Breast epithelium (tissue), 4 donors: ENCODE measurements around the gene ZNF92. TPM values are rescaled to one million over a fixed set of nuclear protein-coding genes. Genes with fewer than 3 reads are reported as not detected.
A peak's percentile ranks its signal among the peaks of the same experiment; 100 is the strongest.
"Not testable (repeated sequence)": the region's sequence is repeated elsewhere in the genome, so short reads cannot be mapped to it uniquely, and the experiment has no call there.

Experiments
- DNase-seq, 2 donors: peaks; one replicate each; pipeline ENCODE4 v3.0.0-alpha.2; 2019; ENCODE audit warnings: low spot score in 2 of 2
- H3K27ac ChIP-seq, 2 donors: fragments of 200-600 bp; sonication (generic) in 1 of 2; one replicate each; pipeline ENCODE4 v1.5.1; 2016 to 2019; ENCODE audit warnings: mild to moderate bottlenecking in 1 of 2
- H3K27me3 ChIP-seq, 2 donors: fragments of 200-600 bp; sonication (generic) in 1 of 2; one replicate each; pipeline versions ENCODE4 v1.5.1 to v1.6.0; 2017 to 2019; ENCODE audit warnings: control low read depth in 1 of 2, mild to moderate bottlenecking in 1 of 2
- H3K36me3 ChIP-seq: fragments of 200-600 bp; one replicate; pipeline ENCODE4 v1.5.1; 2019
- H3K4me1 ChIP-seq, 2 donors: fragments of 200-600 bp; sonication (generic); one replicate each; pipeline ENCODE4 v1.5.1; 2016 to 2019; ENCODE audit warnings: control low read depth in 1 of 2
- H3K4me3 ChIP-seq, 3 donors: fragments of 200-600 bp; sonication (generic); 1 replicate in 2 of 3; 2 replicates in 1 of 3; pipeline ENCODE4 v1.5.1; 2016 to 2019; ENCODE audit warnings: mild to moderate bottlenecking in 3 of 3, moderate library complexity in 2 of 3
- H3K9me3 ChIP-seq, 2 donors: fragments of 200-600 bp; sonication (generic) in 1 of 2; one replicate each; pipeline ENCODE4 v1.5.1; 2016 to 2019; ENCODE audit warnings: control low read depth in 1 of 2
- POLR2A ChIP-seq: fragments of 450-650 bp; IDR thresholded peaks from one replicate; pipeline ENCODE4 v1.6.1; 2016; ENCODE audit warnings: antibody characterized with exemption, mild to moderate bottlenecking, moderate library complexity
- POLR2AphosphoS5 ChIP-seq, 3 donors: sonication (generic); formaldehyde crosslinking; IDR thresholded peaks; one replicate each; pipeline ENCODE4 v1.6.1; 2017; ENCODE audit warnings: antibody characterized with exemption in 3 of 3
- intact Hi-C: fragments of 100-400 bp; cut with DNase I; formaldehyde crosslinking; loops from one replicate; pipeline ENCODE4 v1.15.1; 2023; ENCODE audit warnings: low total_unique reads
- total RNA-seq, 3 donors: library from RNA; depleted of rRNA; stranded (reverse); fragments of >200 nt; gene quantifications; one replicate each; pipeline ENCODE4 v1.1.0, GENCODE V29; 2016
- TF ChIP-seq, protein P1 (sequence below), 3 donors: fragments of 450-650 bp; IDR thresholded peaks; one replicate each; pipeline ENCODE4 v1.5.1; 2016 to 2017; ENCODE audit warnings: antibody characterized with exemption in 3 of 3, mild to moderate bottlenecking in 3 of 3, moderate library complexity in 3 of 3

Gene ZNF92
- total RNA-seq, 3 donors from 2014 or later = 7.7 to 38.8 (median 28.5) TPM

DNA sequence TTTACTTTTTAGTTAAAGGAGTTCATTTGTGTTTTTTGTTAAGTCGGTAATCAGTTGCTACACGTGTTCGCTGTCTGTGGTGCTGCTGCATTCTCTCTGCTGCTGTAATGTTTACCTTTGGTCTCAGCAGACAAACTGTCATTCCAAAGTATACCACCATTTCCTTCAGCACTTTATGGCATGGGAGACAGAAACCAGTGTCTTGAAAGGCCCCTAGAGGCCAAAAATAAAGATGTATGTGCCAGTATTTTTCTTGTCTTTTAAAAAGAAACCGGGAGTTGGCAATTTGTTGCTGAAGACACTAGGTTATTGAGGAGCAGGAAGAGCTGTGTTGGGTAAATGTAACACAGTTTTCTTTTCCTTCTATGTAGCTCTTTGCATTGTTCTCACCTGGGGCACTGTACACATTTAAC lies 24.1 kb downstream of the ZNF92 start:
- Histone ChIP-seq H3K27me3 (no peaks in the 10 kb centered on the region), H3K4me1 (no peaks in the 10 kb centered on the region), H3K9me3 (peaks cover 20 to 48% of the 10 kb centered on the region in 2 donors), H3K27ac (peak overlapping the region in 1 of 2 donors; percentile 22), H3K4me3 (no peak overlapping the region), H3K36me3 (no peaks in the 10 kb centered on the region)
- no peak for TF ChIP-seq POLR2AphosphoS5 (IDR thresholded peaks at IDR 0.05)
- TF ChIP-seq, protein P1, sequence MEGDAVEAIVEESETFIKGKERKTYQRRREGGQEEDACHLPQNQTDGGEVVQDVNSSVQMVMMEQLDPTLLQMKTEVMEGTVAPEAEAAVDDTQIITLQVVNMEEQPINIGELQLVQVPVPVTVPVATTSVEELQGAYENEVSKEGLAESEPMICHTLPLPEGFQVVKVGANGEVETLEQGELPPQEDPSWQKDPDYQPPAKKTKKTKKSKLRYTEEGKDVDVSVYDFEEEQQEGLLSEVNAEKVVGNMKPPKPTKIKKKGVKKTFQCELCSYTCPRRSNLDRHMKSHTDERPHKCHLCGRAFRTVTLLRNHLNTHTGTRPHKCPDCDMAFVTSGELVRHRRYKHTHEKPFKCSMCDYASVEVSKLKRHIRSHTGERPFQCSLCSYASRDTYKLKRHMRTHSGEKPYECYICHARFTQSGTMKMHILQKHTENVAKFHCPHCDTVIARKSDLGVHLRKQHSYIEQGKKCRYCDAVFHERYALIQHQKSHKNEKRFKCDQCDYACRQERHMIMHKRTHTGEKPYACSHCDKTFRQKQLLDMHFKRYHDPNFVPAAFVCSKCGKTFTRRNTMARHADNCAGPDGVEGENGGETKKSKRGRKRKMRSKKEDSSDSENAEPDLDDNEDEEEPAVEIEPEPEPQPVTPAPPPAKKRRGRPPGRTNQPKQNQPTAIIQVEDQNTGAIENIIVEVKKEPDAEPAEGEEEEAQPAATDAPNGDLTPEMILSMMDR (IDR thresholded peaks at IDR 0.05) = peak in 2 of 3 donors; percentile 37 to 46
- TF ChIP-seq POLR2A = no peak
- no peak for DNase-seq
- intact Hi-C loops = no loop called here

- intact Hi-C loops, H3K27ac ChIP-seq, H3K27me3 ChIP-seq, H3K4me1 ChIP-seq, DNase-seq, H3K4me3 ChIP-seq, H3K36me3 ChIP-seq: not testable (repeated sequence)
- H3K9me3 ChIP-seq = peaks cover 30 to 57% of the 10 kb centered on the region in 2 donors
Measured at GRCh38 chr7:65398671-65399070, 25.0 kb downstream of the ZNF92 start.

- DNase-seq, H3K4me1 ChIP-seq, intact Hi-C loops, H3K27ac ChIP-seq, H3K27me3 ChIP-seq, H3K4me3 ChIP-seq, H3K36me3 ChIP-seq: not testable (repeated sequence)
- peaks cover 34 to 61% of the 10 kb centered on the region in 2 donors for H3K9me3 ChIP-seq
Measured at GRCh38 chr7:65399101-65399500, 25.4 kb downstream of the ZNF92 start.

- no peak overlapping the region for H3K4me3 ChIP-seq
- no peaks in the 10 kb centered on the region for H3K36me3 ChIP-seq
- no peaks in the 10 kb centered on the region for H3K27me3 ChIP-seq
- TF ChIP-seq POLR2A (no peak), POLR2AphosphoS5 (IDR thresholded peaks at IDR 0.05) (no peak)
- TF ChIP-seq, protein P1 (IDR thresholded peaks at IDR 0.05) = no peak
- peaks cover 59 to 80% of the 10 kb centered on the region in 2 donors for H3K9me3 ChIP-seq
- no peaks in the 10 kb centered on the region for H3K4me1 ChIP-seq
- no peak overlapping the region for H3K27ac ChIP-seq
- DNase-seq = no peak
- intact Hi-C loops = no loop called here
Measured at GRCh38 chr7:65404020-65404419, 30.4 kb downstream of the ZNF92 start.

- H3K4me3 ChIP-seq, DNase-seq, H3K4me1 ChIP-seq, H3K27ac ChIP-seq, intact Hi-C loops, H3K36me3 ChIP-seq, H3K27me3 ChIP-seq: not testable (repeated sequence)
- peaks cover 59 to 70% of the 10 kb centered on the region in 2 donors for H3K9me3 ChIP-seq
Measured at GRCh38 chr7:65406706-65407105, 33.1 kb downstream of the ZNF92 start.

DNA sequence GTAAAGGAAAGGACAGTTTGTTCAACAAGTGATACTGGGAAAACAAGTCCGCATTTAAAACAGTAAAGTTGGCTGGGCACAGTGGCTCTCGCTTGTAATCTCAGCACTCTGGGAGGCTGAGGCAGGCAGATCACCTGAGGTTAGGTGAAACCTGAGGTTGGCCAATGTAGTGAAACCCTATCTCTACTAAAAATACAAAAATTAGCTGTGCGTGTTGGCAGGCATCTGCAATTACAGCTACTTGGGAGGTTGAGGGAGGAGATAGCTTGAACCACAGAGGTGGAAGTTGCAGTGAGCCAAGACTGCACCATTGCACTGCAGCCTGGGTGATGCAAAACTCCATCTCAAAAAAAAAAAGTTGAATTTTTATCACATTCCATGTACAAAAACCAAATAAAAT lies 35.7 kb downstream of the ZNF92 start:
- no peak overlapping the region for H3K4me3 ChIP-seq
- peaks cover 33 to 46% of the 10 kb centered on the region in 2 donors for H3K9me3 ChIP-seq
- intact Hi-C loops = no loop called here
- no peaks in the 10 kb centered on the region for H3K27me3 ChIP-seq
- no peaks in the 10 kb centered on the region for H3K4me1 ChIP-seq
- TF ChIP-seq POLR2A (no peak), POLR2AphosphoS5 (IDR thresholded peaks at IDR 0.05) (no peak)
- TF ChIP-seq, protein P1 (IDR thresholded peaks at IDR 0.05) = no peak
- DNase-seq = no peak
- no peak overlapping the region for H3K27ac ChIP-seq
- H3K36me3 ChIP-seq = no peaks in the 10 kb centered on the region

GRCh38 chr7:65411249-65411648 lies 37.6 kb downstream of the ZNF92 start:
- H3K27ac ChIP-seq = no peak overlapping the region
- no peak overlapping the region for H3K4me3 ChIP-seq
- peaks cover 22 to 37% of the 10 kb centered on the region in 2 donors for H3K9me3 ChIP-seq
- intact Hi-C loops = no loop called here
- H3K36me3 ChIP-seq = no peaks in the 10 kb centered on the region
- no peak for DNase-seq
- no peaks in the 10 kb centered on the region for H3K4me1 ChIP-seq
- TF ChIP-seq, protein P1 (IDR thresholded peaks at IDR 0.05) = no peak
- no peaks in the 10 kb centered on the region for H3K27me3 ChIP-seq
